SHP77 treated with DMSO at 0.1 percent for 48 hours (cell line): ENCODE results near the gene ITPR3.

ENCODE experiments used
- DNase-seq: peaks from one replicate; lab custom pipeline; 2025; lab: John Stamatoyannopoulos, UW

ITPR3 gene

GRCh38 chr6:33700391-33701050, 79.4 kb downstream of the ITPR3 start:
- peak; percentile 18 for DNase-seq

GRCh38 chr6:33702345-33702977, 81.3 kb downstream of the ITPR3 start:
- DNase-seq = no peak

GRCh38 chr6:33704215-33705066, 83.3 kb downstream of the ITPR3 start:
- DNase-seq = no peak

GRCh38 chr6:33705268-33705885, 84.3 kb downstream of the ITPR3 start:
- no peak for DNase-seq

GRCh38 chr6:33705955-33706725, 85.0 kb downstream of the ITPR3 start:
- no peak for DNase-seq

GRCh38 chr6:33707771-33708170, 86.6 kb downstream of the ITPR3 start:
- no peak for DNase-seq

GRCh38 chr6:33708516-33709204, 87.5 kb downstream of the ITPR3 start:
- no peak for DNase-seq

- DNase-seq = no peak
These were observed 88.6 kb downstream of the ITPR3 start for GRCh38 chr6:33709605-33710295.

GRCh38 chr6:33710296-33711121, 89.4 kb downstream of the ITPR3 start:
- DNase-seq = no peak

- peak; percentile 89 for DNase-seq
These were observed 90.3 kb downstream of the ITPR3 start, which contains the start of gene UQCC2 for GRCh38 chr6:33711140-33712129. TSS of gene UQCC2 (minus strand) at chr6:33711700. CDS start at chr6:33711686, 14 bp downstream.

- no peak for DNase-seq
These were observed 91.8 kb downstream of the ITPR3 start for GRCh38 chr6:33712914-33713313.

- DNase-seq = no peak
These were observed 92.7 kb downstream of the ITPR3 start for GRCh38 chr6:33713786-33714185.

- DNase-seq = no peak
These were observed 93.4 kb downstream of the ITPR3 start for GRCh38 chr6:33714385-33715040.

GRCh38 chr6:33716379-33716778, 95.3 kb downstream of the ITPR3 start:
- DNase-seq = peak; percentile 78

GRCh38 chr6:33716890-33717632, 95.9 kb downstream of the ITPR3 start:
- DNase-seq = peak; percentile 42

GRCh38 chr6:33717934-33718455, 96.9 kb downstream of the ITPR3 start:
- DNase-seq = peak; percentile 25

- DNase-seq = peak; percentile 15
These were observed 97.6 kb downstream of the ITPR3 start for GRCh38 chr6:33718713-33719112.
